Stimulated activated CD8-positive, alpha-beta memory T cell treated with anti-CD3 and anti-CD28 coated beads, Interleukin-12 subunit alpha, Interleukin-12 subunit beta, amount 100 ng/mL, for 1 hour (primary cell): ENCODE data around the gene FBXO40.
"Not testable (repeated sequence)": the region's sequence is repeated elsewhere in the genome, so short reads cannot be mapped to it uniquely, and the experiment has no call there.

Source experiments
- DNase-seq: peaks from one replicate; pipeline ENCODE4 v3.0.0-alpha.2; 2020; ENCODE audit warnings: low read depth

The FBXO40 gene, protein sequence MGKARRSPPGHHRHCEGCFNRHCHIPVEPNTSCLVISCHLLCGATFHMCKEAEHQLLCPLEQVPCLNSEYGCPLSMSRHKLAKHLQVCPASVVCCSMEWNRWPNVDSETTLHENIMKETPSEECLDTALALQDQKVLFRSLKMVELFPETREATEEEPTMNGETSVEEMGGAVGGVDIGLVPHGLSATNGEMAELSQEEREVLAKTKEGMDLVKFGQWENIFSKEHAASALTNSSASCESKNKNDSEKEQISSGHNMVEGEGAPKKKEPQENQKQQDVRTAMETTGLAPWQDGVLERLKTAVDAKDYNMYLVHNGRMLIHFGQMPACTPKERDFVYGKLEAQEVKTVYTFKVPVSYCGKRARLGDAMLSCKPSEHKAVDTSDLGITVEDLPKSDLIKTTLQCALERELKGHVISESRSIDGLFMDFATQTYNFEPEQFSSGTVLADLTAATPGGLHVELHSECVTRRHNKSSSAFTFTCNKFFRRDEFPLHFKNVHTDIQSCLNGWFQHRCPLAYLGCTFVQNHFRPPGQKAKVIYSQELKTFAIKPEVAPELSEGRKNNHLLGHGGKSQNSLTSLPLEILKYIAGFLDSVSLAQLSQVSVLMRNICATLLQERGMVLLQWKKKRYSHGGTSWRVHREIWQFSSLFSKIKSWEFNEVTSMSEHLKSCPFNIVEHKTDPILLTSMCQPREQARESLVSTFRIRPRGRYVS

DNA sequence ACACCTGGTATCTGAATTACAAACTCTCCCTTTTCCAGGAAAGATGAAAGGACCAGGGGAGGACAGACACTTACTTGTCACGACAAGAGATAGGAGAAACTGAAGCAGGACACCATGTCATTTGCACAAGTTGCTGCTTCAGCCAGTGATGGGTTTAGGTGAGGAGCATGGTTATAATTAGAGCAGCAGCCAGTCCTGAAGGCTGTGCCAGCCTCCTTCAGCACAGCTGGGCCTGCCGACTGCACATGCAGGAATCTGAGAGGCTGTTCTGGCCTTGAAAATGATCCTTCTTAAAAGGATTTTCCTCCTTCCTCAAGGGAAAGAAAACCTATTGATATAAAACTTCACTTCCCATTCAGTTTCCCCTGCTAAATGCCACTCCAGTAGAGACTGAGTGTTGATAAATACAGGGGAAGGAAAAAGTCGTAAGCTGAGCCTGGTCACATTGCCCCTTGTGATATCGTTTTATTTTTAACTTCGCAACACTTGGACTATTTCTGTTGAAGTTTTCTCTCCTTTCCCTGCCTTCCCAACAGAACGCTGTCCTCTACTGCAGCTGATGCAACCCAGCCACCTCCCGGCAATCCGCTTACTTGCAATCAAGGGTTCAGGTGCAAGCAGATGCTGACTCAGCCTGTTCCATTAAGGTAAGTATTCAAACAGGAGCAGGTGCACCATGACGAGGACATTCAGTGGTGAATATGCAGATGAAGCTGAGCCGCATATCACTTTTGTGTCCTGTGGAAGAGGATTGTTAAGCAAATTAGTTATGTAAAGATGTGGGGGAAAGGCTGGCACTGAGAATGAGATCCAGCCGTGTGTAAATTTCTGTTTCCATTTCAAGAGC is at the start of gene FBXO40:
Gene FBXO40, plus strand, starts transcription at position 524 of the 847 bp plus-strand sequence. CDS start 27,197 bp downstream, outside the sequence.
- no peak for DNase-seq

DNA sequence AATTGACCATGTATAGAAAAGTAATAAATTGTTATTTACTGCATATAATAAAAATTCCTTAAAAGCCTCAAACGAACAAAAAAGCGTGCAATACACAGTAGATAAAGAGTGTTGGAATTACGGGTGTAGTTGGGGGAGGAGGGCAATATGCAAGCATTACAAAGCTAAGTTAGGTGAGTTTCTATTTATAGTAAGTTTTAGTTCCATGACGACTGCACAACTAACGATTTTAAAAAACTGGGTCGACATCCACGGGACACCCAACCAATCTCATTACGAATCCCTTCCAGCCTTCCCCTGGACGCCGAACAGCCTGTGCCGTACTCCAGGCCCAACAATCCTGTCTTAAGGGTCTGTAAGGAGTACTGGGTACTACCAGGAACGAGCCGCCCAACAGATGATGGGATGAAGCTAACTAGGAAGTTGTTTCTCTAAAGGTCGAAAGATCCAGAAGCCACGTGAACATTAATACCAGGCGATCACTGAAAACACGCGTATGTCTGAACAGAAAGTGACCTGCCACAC is 48.1 kb upstream of the FBXO40 start:
- DNase-seq = no peak

DNA sequence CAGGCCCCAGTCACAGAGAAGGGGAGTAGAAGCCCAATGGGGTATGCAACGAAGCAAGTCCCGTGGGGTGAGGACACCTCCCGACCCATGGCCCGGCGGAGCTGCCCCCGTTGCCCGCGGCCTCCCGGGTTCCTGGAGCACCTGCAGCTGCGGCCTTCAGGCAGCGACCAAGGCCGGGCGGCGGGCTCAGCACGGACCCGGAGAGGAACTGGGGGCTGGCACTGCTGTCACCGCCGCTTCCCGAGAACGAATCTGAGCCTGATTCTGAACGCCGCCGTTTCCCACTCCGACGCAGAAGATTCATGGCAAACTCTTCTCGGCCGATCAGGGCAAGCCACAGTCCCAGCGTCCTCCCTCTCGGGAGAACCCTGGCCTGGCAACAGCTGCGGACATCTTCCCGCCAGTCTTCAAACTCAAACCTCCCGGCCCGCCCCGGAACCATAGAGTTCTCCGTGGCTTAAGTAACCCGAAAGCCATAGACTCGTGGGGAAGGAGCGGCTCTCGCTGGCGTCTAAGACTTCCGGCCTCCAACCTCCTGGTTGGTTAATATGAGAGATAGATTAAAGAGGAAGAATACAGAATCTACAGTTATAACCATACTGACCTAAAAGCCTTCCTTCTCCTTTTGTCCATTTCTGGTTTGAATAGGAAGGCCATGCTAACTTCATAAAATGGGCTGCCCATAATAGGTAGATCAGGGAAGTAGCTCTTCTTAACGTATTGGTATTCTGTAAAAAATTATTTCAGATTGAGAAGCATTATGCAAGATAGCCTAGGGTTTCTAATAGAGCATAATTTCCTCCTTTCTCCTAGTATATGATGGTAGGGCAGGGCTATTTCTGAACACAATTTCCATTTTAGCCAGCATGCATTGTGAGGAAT is 47.4 kb upstream of the FBXO40 start, which contains the start of gene POLQ:
Gene POLQ, minus strand, starts transcription at position 415 of the 882 bp plus-strand sequence. Its CDS starts 111 bp downstream, at position 304.
- peak; percentile 78 for DNase-seq

DNA sequence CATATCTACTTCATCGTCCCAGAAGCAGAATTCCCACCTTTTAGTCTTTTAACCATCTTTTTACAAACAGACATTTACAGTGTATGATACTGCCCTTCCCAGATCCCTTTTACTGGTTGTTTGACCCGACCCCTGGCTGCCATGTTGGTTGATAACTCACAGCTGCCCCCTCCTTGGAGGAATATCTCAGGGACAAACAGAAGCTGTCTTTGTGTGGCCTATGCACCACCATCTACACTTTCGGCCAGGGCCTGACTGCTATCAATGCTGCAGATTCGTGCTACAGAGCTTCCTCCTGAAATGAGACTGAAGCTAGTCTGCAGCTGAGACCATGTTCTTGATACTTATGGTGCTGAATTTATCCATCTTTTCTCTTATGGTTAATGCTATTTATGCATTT is 40.8 kb upstream of the FBXO40 start:
- no peak for DNase-seq

DNA sequence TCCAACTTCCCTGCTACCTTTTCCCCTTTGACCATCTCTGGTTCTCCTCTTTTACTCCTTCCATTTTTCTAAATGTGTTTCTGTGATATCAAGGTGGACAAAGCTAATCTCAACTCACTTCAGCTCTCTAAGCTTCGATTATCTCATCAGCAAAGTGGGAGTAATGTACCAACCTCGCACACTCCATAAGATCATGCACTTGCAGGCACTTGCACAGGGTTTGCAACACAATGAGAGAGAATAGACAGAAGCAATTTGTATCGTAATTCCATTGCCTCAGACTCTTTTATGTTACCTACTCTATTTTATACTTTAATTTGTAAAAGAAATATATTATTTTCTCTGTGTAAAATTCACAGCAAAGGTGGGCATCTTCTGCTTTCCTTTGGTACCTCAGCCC is 40.4 kb upstream of the FBXO40 start:
- no peak for DNase-seq

DNA sequence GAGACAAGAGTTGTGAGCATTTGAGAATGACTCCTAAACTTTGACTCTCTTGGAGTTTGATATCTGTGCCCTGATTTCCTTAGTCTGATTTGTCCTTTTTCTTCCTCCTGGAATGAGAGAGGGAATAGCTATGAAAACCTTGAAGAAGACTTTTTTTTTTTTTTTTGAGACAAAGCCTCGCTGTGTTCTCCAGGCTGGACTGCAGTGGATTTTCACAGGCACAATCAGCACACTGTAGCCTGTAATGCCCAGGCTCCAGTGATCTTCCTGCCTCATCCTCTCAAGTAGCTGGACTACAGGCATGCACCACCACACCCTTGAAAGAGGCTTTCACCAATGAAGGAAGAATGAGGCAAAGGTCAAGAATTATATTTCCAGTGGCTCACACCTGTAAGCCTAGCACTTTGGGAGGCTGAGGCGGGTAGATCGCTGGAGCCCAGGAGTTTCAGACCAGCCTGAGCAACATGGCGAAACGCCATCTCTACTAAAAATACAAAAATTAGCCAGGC is 35.7 kb upstream of the FBXO40 start:
- DNase-seq = no peak

DNA sequence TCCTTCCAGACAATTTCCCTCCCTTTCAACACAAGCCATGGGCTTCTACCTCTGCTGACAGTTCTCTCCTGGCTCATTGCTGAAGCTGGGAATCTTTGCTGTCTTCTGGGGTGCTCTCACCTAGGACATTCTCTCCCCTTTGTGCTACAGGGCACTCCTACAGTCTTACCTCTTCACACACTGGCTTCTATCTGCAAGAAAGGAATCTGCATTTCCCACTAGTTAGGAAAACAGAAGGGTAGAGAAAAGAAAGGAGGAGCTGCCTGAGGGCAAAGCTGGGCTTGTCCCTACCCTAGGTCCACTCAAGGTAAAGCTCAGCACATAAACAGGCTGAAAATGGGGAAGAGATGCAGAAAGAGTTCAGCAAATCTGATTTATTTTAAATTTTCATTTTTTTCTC is 31.0 kb upstream of the FBXO40 start:
- DNase-seq = no peak

DNA sequence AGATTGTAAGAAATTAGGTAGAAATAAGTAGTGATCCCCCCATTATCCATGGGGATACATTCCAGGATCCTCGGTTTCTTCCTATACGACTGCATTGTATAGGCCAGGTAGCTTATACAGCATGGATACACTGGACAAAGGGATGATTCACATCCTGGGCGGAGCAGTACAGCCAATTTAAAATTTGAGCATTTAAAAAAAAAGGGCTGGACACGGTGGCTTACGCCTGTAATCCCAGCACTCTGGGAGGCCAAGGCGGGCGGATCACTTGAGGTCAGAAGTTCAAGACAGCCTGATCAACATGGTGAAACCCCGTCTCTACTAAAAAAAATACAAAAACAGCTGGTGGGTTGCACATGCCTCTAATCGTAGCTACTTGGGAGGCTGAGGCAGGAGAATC is 26.4 kb upstream of the FBXO40 start:
- no peak for DNase-seq

DNA sequence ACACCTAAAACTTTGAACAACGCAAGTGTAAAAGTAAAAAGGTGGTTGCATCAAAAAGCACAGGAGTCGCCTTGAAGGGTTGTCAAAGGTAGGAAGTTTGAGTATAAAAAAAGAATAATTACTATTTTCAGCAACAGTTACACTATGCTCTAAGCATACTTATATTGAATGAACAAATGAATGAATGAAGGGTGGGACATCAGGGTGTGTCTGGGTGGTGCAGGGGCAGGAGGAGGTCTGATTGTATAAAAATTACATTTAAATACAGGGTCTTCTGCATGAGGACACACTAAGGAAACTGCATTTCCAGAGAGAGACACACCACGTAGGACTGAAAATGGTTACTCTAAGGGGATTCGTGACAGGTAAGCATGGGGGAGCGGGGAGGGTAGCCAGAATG is 25.5 kb upstream of the FBXO40 start, which contains the start of gene ARGFX:
Gene ARGFX, plus strand, starts transcription at position 301 of the 400 bp plus-strand sequence. CDS start 2,765 bp downstream, outside the sequence.
- DNase-seq = no peak

DNA sequence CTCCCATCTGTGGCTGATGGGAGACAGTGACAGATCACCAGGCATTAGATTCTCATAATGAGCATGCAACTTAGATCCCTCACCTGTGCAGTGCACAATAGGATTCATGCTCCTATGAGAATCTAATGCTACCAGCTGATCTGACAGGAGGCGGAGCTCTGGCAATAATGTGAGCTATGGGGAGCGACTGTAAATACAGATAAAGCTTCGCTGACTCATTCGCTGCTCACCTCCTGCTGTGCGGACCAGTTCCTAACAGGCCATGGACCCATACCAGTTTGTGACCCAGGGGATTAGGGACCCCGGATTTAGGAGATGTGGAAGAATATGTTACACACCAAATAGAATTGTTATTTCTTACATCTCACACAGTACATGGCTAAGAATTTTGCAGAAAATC is 18.7 kb upstream of the FBXO40 start:
- no peak for DNase-seq

DNA sequence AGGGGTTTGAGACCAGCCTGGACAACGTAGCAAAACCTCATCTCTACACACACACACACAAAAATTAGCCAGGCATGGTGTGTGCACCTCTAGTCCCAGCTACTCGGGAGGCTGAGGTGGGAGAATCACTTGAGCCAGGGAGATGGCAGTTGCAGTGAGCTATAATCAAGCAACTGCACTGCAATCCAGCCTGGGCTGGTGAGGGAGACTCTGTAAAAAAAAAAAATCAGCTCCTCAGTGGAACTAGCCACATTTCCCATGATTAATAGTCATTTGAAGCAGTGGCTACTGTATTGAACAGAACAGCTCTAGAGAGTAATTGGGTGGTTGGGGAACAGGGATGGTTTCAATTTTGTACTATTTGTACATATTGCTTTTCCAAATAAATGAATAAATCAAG is 11.5 kb upstream of the FBXO40 start:
- DNase-seq = no peak

DNA sequence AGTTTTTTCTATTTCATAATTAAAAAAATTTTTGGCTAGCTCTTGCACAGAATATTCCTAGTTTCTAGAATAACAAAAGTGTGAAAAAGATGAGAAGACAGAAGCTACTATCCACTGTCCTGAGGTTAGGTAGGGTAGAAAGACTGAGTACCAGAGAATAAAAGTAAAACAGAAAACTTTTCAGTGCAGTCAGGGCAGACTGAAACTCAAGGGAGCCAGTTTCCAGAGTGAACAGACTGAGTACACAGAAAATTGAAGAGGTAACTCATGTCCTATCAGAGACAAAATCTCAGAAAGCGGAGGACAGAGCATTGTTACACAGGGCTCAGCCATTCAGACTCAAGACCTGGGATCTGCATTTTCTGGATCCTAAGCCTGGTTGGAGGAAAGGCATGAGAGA is 8.8 kb upstream of the FBXO40 start:
- DNase-seq = no peak

DNA sequence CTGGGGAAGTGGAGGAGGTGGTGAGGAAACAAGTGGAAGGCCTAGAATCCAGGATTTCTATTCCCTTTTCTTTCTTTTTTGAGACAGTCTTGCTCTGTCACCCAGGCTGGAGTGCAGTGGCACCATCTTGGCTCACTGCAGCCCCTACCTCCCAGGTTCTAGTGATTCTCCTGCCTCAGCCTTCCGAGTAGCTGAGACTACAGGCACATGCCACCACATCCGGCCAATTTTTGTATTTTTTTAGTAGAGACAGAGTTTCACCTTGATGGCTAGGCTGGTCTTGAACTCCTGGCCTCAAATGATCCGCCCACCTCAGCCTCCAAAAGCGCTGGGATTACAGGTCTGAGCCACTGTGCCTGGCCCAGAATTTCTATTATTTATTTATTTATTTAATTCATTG is 627 bp downstream of the FBXO40 start:
- not testable (repeated sequence) for DNase-seq

DNA sequence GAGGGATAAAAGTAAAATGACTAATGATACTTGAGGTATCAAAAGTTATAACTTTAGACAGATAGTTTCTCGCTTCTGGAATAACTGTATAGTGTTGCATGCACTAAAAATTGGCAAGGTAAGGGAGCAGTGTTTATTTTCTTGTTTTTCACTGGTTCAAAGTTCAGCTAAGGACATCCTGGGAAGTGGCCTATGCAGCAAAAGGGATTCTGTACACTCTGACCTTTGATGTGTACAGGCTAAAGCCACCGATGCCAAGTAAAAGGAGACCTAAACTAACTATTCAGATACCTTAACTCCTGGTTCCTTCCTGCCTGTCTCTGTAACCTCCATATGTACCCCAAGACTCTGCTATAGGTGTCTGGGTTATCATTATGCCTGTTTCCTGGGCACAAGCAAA is 1.7 kb downstream of the FBXO40 start:
- no peak for DNase-seq

DNA sequence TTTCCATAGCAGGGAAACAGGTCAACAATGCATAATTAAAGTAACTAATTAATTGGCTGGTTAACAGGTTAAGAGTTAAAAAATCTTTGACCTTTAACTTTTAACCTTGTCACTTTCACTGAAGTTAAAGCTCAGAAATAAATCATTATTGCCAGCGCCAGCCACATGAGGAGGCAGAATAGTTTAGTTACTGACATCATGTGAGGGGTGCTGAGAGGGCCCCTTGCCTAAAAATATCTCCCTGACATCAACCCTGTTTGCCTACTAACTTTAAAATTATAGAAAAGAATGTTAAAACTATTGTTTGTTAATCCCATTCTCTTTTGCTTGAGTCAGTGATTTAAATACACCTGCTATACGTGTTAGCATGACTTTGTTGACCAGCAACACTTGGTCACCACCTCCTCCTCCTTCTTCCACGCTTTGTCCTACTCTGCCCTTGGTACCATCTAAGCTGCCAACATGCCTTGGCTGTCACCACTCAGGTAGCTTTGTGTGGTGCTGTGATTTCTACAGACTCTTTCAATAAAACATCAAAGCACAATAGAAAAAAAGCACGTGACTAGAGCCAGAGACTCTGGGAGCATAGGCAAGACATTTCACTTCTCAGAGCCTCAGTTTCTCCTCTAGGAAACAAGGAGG is 2.7 kb downstream of the FBXO40 start:
- DNase-seq = no peak

DNA sequence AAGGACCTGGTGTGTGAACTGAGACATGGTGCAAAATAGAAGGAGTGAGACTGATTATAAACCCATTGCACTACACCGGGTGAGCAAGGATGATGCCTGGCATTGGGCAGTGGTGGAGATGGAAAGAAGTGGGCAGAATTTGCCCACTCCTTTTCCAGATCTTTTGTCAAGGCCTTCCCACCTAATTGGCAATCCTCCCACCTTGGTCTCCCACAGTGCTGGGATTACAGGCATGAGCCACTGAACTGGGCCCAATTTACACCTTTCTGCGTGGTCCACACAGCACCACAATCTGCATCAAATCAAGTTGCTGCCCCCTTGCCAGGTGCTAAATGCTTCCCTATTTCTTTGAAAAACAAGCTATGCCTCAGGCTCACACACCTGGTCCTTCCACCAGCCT is 5.4 kb downstream of the FBXO40 start:
- DNase-seq = no peak

DNA sequence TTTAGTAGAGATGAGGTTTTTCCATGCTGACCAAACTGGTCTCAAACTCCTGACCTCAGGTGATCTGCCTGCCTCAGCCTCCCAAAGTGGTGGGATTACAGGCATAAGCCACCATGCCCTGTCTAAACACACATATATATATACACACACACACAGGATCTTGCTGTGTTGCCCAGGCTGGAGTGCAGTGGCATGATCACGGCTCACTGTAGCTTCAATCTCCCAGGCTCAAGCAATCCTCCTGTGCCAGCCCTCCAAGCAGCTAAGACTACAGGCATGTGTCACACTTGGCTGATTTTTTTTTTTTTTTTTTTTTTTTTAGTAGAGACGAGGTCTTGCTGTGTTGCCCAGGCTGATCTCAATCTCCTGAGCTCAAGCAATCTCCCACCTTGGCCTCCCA is 6.7 kb downstream of the FBXO40 start:
- DNase-seq = not testable (repeated sequence)

DNA sequence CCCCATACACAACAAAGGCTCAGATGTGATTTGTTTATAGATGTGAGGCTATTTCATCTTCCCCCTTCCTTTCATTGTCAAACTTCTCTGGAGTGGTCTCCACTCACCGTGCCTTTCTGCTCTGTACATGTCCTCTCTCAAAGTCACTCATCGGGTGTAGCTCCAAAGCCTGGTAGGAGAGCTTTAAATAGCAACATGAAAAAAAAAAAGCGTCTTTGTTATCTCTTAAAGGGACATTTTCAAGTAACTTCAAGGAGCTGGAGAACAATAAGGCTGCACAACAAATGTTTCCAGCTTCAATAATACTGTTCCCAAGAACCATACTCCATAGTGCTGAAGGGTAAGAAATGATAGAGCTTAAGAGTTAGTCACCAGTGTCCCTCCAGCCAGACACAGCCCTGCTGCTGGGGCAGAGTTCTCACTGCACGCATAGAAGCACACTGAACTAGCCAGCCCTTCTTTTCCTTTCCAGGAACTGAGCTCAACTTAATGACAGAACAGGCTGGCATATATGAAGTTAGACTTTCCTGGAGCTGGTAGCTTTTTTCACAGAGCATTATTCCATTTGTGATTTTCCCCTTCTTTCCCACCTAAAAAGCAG is 8.1 kb downstream of the FBXO40 start:
- DNase-seq = no peak

DNA sequence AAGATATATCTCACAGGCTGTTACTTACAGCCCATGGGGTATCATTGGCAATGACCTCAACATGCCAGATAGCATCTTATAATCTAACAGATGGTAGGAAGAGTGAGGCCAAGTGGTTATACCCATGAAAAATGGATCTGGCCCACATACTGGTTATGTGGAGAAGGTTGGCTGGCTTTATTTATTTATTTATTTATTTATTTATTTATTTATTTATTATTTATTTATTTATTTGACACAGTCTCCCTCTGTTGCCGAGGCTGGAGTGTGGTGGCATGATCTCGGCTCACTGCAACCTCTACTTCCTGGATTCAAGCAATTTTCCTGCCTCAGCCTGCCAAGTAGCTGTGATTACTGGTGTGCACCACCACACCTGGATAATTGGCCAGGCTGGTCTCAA is 11.6 kb downstream of the FBXO40 start:
- no peak for DNase-seq

DNA sequence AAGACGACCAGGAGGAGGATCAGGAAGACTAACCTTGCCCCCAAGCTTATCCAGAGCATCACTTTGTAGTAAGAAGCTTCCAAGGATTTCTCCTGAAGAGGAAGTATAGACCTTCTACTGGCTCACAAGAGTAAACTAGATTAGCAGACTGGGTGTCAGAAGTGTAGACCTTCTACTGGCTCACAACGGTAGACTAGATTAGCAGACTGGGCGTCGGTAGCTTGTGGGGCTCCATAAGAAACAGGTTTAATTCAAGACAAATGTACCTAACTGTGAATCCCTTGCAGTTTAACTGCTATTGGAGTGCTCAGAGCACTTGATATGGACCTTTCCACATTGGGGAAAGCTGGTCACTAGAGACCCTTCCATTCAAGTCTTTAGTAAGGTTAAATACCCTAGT is 12.9 kb downstream of the FBXO40 start:
- no peak for DNase-seq
